Urothelium cell line (cell line): ENCODE results near the gene CD81.
A peak's percentile ranks its signal among the peaks of the same experiment; 100 is the strongest.

Experiments used
- DNase-seq: peaks from one replicate; pipeline ENCODE4 v3.0.0; 2011; ENCODE audit warnings: low spot score, mixed read lengths
- FAIRE-seq: peaks from 2 replicates; lab custom pipeline; 2011; peaks lifted over from hg19 to GRCh38; lab: Jason Lieb, UNC

CD81 gene

DNA sequence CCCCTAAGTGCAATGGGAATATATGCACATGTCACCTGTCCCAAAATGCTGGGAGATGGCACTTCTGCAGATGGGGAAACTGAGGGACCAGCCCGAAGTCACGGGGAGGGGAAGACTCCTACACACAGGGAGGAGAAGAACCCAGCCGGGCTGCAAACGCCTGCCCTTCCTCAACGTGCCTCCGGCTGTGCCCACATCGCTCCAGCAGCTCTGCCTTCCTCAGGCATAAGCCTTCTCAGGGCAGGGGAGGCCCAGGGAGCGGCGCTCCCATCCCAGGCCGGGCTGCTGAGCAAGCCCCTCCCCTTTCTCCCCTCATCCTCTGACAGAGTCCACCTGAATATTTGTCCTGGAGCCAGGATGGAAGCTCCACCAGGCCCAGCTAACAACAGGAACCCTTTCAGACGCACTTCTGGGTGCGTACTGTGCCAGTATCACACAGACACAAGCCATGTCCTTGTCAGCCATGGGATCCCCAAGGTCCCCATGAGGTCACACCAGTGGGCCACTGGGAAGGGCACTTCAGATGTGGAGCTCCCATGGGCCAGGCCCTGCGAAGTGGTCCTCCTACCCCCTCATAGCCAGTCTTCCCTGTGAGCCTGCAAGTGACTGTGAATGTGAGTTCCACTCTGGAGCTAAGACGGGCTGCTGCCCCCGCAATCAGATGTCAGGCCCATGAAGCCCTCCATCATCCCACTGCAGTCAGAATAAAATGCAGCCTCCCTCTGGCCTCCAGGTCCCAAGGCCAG lies 2.5 kb upstream of the CD81 start:
- DNase-seq (no peak), FAIRE-seq (no peak)

DNA sequence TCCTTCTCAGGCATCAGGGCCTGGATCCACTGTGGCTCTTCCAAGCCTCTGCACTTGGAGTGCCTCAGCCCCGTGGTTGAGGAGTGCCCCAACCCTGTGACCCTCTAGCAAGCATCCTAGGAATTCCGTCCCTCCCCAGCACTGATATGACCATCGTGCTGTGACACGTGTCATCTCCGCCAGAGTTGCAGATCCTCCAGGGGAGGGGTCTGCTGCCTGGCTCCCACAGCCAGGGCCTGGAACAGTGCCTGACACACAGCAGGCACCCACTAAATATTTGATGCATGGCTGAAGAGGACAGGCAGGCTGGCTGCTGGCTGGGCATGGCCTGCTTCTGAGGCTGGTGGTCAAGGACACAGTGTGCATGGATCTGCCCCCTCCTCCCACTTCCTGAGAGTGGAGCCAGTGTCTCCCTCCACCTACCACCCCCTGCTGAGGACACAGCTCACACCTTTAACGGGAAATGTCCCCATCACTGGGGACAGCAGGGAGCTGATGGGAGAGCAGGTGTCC lies 1.7 kb upstream of the CD81 start:
- DNase-seq (no peak), FAIRE-seq (no peak)

DNA sequence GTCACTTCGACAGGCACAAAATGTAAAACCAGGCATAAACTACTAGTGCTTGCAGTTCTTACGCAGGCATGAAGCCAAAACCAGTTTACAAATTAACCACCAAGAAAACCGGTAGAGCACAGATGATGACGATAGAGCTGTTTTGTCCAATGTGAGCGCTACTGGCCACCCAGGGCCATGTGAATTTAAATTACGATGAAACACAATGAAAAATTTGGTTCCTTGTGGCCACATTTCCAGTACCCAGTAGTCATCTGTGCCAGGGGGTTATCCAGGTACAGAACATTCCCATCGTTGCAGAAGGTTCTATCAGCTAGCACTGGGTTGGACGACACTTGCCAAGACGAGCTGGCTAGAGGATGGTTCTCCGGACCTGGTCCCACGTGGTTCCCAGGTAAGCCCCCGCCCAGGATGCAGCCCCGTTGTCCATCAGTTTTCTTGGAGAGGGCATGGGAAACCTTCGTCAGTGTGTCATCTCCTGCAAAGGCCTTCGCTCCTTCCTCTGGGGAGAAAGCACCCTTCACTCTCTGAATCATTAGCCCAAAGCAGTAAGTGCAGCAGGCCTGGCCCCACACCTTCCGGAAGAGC lies 1.1 kb upstream of the CD81 start:
- DNase-seq (no peak), FAIRE-seq (no peak)

DNA sequence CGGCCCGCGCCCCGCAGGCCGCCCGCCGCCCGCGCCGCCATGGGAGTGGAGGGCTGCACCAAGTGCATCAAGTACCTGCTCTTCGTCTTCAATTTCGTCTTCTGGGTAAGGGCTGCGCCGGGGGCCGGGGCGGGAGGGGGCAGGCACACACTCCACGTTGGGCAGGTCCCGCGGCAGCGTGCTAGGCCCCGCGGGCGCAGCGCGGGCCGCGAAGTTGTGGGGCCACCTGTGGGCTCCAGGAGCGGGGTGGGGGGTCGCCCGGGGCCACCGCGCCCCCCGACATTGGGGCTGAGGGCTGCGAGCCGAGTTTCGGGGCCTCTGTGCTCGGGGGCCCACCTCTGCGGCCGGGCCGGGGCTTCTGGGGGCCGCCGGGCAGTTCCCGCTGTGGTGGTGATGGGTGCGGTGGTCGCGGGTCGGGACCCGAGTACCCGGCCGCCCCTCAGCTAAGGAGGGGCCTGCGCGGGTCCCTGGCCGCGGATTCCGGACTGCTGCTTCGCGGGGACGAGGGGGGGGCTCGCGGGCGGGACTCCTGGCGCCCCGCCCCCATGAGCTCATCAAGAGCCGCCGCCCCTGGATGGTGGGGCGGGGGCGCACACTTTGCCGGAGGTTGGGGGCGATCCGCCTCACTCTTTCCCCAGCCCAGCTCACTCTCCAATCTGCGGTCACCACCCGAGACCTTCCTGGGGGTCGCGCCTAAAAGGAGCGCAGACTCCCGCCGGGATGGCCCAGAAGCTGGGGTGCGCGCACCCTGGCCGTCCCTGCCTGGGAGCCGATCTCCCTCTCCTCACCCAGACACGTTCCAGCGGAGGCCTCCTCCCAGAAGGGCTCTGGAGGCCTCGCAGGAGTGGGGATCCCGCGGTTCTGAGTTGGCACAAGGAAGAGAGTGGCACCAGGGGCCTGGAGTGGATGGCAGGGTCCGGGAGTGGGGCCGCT lies 667 bp downstream of the CD81 start:
- FAIRE-seq (no peak), DNase-seq (peak; percentile 71)

DNA sequence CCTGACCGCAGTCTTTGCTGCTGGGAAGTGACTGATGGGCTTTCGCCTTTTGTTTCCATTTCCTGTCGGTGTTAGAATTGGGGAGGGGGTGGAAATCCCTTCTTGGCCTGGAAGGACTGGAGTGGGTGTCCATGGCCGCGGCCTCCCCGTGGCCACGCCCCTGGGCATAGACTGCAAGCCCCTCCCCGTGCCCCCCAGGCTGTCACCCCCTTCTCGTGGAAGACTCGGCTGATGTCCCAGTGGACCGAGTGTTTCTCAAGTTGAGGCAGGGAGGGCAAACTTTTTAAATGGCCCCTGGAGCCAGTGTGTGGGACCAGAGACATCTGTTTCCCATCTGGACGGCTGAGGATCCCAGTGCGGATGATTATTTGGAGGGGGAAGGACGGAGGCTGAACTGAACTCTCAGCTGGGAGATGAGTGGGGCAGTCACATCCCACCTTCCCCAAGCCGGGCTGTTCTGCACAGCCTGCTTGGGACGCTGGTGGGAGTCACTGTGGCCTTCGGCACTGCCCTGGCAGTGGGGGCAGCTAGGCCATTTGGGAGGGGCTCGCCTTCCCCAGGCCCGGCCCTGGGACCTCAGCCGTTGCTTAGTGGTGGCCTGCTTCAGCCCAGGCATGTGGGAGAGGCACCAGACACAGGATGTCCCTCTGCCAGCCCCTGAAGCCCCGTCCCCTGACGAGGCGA lies 1.6 kb downstream of the CD81 start:
- DNase-seq (no peak), FAIRE-seq (no peak)

DNA sequence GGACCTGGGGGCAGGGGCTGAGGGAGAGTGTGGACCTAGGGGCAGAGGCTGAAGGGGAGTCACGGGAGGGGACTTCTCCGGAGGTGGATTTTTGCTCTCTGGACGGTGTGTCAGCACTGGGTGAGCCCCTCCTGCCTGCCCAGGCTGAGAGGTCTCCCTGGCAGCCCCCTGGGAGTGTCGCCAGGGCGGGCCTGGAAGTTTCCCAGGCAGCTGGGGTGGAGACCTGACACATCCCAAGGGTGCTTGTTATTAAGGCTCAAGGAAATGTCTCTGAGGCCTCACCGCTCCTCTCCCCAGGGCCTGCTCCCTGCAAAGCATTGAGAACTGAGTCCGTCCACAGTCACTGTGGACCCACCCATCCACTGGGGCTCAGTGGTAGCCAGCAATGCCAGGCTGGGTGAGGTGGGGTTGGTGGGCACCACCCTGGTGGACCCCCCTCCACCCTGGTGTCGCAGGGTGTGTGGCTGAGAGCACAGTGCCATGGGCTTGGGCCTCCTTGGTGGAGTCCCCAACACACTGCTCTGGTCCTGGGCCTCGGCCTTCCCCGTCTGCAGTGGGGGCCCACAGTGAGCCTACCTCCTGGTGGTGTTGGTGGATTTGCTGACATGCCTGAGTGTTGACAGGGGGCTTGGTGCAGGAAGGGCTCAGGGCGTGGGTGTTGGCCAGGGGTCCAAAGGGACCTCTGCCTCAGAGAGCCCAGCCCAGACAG lies 2.5 kb downstream of the CD81 start:
- no peak for DNase-seq

DNA sequence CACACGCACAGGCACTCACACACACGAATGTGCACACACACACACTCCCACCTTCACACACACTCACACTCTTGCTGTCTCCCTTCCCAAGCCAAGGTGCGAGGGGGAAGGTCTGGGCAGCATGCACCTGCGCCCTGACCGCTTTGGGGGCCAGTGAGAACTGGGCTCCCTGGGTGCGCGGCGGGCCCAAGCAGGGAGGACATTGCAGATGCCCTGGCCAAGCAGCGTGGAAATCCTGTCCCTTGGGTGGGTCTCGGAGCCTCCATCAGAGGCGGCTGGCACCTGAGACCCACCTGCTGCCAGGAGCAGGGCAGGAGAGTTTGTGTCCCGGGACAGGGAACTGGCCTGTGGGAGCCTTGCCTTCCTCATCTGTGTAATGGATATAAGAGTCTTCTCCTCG lies 3.3 kb downstream of the CD81 start:
- no peak for FAIRE-seq

More for the DNA sequence above, 2.5 kb downstream of the CD81 start:
- FAIRE-seq = no peak

DNA sequence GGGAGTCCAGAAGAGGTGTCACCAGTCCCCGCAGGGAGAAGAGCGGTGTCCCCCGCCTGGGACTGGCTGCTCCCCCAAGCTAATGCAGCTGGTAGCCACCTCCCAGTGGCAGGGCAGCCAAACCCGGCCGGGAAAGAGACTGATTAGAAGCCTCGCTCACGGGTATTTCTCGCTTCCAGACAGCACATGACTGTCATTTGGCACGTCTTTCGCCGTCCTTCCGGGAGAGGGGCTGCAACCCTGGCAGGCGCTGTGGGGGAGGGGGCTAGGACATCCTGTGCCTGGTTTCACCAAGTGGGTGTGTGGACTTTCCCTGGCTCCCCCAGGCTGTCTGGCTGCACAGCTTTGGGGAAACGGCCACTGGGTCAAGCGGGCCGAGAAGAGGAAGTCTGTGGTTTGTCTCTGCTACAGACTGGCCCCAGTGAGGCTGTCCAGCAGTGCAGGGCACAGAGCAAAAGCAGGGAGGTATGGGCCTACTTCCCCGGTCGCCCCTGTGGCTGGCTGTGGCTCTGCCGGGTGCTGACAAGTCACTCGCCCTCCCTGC lies 3.8 kb downstream of the CD81 start:
- no peak for DNase-seq
- FAIRE-seq = no peak

More for the DNA sequence above, 3.3 kb downstream of the CD81 start:
- no peak for DNase-seq

DNA sequence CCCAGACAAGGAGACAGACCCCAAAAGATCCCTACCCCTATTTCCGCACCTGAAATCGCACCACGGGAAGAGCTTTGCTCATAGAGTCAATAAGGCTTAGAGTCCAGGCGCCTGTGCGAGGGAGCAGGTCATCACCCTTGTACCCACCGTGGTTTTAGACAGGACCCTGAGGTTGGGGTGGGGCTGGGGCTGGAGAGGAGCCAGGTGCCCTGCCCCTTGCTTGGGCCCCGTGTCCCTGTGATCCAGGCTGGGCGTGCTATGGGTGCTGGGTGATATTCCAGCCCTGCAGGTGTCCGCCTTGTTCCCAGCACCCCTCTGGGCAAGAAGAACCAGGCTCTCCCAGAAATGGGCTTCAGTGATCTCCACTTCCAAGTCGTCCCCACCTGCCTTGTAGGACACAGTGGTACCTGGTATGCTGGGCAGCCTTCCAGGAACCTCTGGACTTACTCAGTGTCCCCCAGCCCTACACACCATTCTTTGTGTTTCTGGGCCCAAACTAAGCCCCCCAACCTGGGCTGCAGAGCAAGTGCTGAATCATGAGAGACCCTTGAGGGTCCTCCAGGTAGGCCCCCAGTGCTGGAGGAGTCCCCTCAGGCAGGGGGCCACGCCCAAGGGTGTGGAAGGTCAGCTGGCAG lies 4.5 kb downstream of the CD81 start:
- no peak for DNase-seq
- FAIRE-seq = no peak

DNA sequence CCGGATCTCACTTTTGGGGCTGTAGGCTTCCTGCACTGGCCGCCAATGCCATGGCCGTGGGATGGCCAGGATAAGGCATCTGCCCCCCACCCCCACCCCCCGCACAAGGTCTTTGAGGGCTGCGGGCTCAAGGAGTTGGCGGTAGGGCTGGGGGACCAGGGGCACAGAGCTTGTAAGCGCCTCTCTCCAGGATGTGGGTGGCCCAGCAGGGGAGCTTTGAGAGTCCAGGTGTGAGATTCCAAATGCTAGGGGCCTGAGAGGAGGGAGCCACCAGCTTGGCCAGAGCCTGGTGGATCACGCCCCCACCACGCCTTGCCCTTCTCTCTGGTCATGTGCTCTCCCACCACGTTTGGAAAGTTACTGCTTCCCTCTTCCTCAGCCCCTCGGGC lies 5.0 kb downstream of the CD81 start:
- DNase-seq = no peak
- no peak for FAIRE-seq

DNA sequence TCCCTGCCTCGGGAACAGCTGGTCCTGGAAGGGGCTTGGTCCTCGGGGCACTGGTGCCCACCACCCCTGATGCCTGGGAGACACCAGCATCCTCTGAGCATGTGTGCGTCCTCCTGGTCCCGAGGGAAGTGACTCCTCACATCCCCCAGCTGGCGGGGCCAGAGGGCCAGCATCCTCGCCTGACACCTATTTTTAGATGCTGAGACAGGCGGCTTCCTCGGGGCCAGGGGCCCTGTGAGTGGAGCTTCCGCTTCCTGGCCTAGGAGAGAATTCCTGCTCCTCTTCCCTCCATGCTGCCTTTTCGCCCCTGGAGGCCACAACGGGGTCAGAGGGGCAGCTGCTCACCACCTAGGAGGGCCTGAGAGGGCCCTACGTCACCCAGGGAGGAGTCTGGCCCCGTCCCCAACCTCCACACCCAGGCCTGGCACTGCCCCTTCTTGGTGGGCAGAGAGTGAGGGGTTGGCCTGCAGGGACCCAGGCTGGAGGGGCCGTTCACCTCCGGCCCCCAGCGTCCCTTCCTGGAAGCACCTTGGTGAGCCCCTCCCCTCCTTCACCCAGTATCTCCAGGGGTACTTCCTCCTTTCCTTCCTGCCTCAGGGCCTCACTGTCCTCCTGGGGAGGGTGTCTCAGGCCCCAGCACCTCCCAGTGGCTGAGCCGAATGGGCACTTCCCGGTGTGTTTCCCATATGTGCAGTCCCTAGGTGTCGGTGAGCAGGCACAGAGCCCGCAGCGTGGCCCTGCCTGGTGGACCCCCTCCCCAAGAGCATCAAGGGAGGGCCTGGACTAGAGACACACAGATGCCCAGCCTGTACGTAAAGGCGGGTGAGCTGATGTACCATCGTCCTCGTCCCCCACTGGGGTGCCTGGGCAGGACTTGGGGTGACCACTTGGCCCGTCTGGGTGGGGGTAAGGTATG lies 6.1 kb downstream of the CD81 start:
- DNase-seq = no peak
- no peak for FAIRE-seq

DNA sequence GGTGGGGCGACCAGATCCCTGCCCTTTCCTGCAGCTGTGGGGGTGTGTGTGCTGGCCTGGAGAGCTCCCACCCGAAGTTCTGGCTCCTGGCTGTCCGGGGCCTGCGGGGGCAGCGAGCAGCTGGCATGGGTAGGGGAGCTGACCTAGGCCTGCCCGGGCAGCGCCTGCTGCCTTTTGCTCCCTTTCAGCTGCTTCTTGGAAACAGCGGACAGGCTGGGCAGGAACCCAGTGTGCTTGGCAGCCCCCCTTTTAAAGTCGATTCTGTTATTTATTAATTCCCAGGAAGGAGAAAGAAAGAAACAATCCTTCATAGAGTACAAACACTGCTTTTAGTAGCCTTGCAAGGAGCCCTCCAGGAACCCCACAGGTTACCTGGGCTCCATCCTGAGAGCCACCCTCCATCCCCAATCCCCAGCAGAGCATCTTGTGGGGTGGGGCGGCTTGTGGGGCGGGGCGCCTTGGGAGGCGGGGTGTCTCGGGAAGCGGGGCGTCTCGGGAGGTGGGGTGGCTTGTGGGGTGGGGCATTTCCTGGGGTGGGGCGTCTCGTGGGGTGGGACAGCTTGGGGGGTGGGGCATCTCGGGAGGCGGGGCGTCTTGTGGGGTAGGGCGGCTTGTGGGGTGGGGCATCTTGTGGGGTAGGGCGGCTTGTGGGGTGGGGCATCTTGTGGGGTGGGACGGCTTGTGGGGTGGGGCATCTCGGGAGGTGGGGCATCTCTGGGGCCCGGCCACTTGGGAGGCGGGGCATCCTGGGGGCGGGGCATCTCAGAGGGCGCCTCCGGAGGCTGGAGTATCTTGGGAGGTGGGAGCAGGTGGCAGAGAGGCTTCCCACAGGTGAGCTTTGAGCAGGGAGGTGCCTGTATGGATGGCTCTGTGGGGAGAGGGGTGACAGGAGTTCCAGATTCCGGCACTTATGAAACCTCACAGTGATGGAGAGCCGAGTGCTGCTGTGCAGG lies 7.0 kb downstream of the CD81 start:
- FAIRE-seq (no peak), DNase-seq (no peak)

DNA sequence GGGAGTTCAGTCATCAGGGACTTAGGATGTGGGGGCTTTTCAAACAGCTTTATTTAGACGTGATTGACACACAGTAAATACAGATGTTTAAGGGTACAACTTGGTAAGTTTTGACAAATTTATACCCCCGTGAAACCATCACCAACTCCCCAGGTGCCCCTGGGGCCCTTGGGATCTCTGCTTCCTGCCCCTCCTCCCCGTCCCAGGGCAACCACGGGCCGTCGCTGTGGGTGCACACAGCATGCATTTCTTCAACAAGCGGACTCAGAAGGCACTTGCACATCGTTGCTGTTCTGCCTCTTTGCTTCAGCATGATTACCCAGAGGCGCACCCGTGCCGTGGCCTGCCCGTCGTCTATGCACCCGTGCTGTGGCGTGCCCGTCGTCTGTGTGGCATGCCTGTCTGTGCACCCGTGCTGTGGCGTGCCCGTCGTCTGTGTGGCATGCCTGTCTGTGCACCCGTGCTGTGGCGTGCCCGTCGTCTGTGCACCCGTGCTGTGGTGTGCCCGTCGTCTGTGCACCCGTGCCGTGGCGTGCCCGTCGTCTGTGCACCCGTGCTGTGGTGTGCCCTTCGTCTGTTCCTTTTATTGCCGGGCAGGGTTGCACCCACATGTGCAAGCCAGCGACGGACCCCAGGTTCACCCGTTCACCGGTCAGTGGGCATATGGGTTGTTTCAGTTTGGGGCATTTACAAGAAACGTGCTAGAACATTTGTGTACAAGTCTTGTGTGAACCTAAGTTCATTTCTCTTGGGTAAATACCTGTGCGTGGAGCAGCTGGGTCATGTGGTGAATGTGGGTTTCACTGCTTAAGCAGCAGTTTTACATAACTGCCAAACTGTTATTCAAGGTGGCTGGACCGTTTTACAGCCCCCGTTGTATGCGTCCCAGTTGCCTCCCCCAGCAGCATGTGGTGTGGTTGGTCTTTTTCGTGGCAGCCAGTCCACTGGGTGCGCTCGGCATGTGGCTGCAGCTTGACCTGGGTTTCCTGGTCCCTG lies 8.3 kb downstream of the CD81 start:
- DNase-seq (no peak), FAIRE-seq (no peak)

DNA sequence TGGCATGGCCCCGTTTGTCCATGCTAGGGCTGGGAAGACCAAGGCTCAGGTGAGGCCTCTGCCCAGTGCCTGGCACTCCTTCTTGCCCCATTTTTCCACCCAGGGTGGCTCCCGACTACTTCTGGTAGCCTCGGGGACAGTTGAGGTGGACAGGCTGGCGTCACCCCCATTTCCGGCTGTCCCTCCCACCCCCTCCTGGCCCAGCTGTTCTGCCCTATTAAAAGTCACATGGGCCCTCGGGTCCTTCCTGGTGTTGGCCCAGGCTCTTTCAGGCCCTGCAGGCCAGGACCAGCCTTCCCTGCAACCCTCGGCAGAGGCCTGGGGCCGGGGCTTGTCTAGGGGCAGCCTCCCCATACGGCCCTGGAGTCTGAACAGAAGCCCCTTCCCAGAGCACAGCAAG lies 9.5 kb downstream of the CD81 start:
- FAIRE-seq (no peak), DNase-seq (no peak)

DNA sequence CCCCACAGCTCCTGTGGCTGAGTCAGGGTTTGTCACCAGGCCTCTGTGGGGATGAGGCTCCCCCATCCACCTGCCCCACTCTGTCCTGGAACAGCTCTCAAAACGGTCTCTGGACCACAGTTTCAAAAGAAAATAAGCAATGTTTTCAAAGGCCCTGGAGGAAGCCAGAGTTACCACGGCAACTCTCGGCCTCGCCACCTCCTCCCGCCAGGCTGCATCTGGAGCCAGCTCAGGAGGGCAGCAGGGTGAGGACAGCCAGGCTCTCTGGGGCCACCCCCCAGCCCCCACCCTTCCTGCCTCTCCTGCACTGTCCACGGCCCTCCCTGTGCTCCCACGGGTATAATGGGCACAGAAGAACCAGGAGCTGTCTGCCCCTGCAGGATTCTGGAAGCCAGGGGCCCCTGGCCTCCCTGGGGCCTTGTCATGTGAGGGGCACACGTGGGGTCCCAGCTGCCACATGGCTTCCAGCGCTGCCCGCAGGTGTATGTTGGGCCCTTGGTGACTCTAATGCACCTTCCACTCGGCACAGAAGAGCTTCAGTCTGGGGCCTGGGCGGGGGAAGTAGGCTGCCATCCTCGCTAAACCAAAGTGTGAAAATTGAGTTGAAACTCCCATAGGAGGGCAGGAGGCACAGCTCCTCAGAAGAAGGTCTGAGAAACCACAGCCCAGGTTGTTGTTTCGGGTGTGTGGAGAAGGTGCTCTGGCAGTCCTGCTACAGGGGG lies 10.3 kb downstream of the CD81 start:
- no peak for DNase-seq

More for the DNA sequence above, 10.3 kb downstream of the CD81 start:
- no peak for FAIRE-seq
